Neutrophil (primary cell): ENCODE measurements around the gene DEDD2.

Source experiments
- H3K27ac ChIP-seq: fragments of 200-600 bp; sonication (generic); 2 replicates; pipeline ENCODE4 v1.5.1; 2016; ENCODE audit warnings: mild to moderate bottlenecking, moderate library complexity
- H3K27me3 ChIP-seq: fragments of 200-600 bp; sonication (generic); 2 replicates; pipeline ENCODE4 v1.6.0; 2016; ENCODE audit warnings: mild to moderate bottlenecking
- H3K36me3 ChIP-seq: fragments of 200-600 bp; sonication (generic); 2 replicates; pipeline ENCODE4 v1.5.1; 2017
- H3K4me1 ChIP-seq, 2 experiments: fragments of 200-600 bp in 1 of 2; sonication (generic) in 1 of 2; 1 replicate in 1 of 2; 2 replicates in 1 of 2; pipeline versions ENCODE4 v1.5.1 to v1.6.1; 2013 to 2016; ENCODE audit warnings: low read depth in 1 of 2, low read length in 1 of 2, mild to moderate bottlenecking in 1 of 2, moderate library complexity in 1 of 2; ENCODE audit not compliant: control insufficient read depth in 1 of 2, insufficient read depth in 1 of 2
- H3K4me3 ChIP-seq, 2 experiments: fragments of 200-600 bp in 1 of 2; sonication (generic) in 1 of 2; 1 replicate in 1 of 2; 2 replicates in 1 of 2; pipeline ENCODE4 v1.5.1; 2013 to 2016; ENCODE audit warnings: low read depth in 1 of 2, low read length in 1 of 2, mild to moderate bottlenecking in 1 of 2, moderate library complexity in 1 of 2
- H3K9me3 ChIP-seq: fragments of 200-600 bp; sonication (generic); 2 replicates; pipeline ENCODE4 v1.5.1; 2016
- CTCF ChIP-seq: fragments of 200-600 bp; sonication (generic); IDR thresholded peaks from 2 replicates; pipeline ENCODE4 v1.5.1; 2016; ENCODE audit warnings: antibody characterized with exemption

DEDD2 gene

GRCh38 chr19:42172261-42172660, 45.2 kb downstream of the DEDD2 start:
- TF ChIP-seq CTCF = no peak
- Histone ChIP-seq H3K27me3 (peaks cover 49% of the 10 kb centered on the region), H3K9me3 (no peaks in the 10 kb centered on the region), H3K27ac (no peak overlapping the region), H3K4me1 (peaks cover 14 to 17% of the 10 kb centered on the region in 2 experiments), H3K36me3 (no peaks in the 10 kb centered on the region), H3K4me3 (no peak overlapping the region)

GRCh38 chr19:42170715-42171114, 46.8 kb downstream of the DEDD2 start:
- peaks cover 40% of the 10 kb centered on the region for H3K27me3 ChIP-seq
- TF ChIP-seq CTCF = no peak

GRCh38 chr19:42169486-42170413, 47.7 kb downstream of the DEDD2 start:
- Histone ChIP-seq H3K27ac (no peak overlapping the region), H3K36me3 (no peaks in the 10 kb centered on the region), H3K4me1 (peaks cover 0 to 3% of the 10 kb centered on the region in 2 experiments), H3K4me3 (no peak overlapping the region), H3K9me3 (no peaks in the 10 kb centered on the region), H3K27me3 (peaks cover 33% of the 10 kb centered on the region)
- TF ChIP-seq CTCF = no peak

More at GRCh38 chr19:42170715-42171114, 46.8 kb downstream of the DEDD2 start:
- Histone ChIP-seq H3K36me3 (no peaks in the 10 kb centered on the region), H3K4me3 (no peak overlapping the region), H3K9me3 (no peaks in the 10 kb centered on the region), H3K4me1 (peaks cover 2 to 6% of the 10 kb centered on the region in 2 experiments), H3K27ac (no peak overlapping the region)

- no peak overlapping the region for H3K4me3 ChIP-seq
- H3K36me3 ChIP-seq = no peaks in the 10 kb centered on the region
- H3K27ac ChIP-seq = no peak overlapping the region
- no peak for TF ChIP-seq CTCF
- H3K9me3 ChIP-seq = no peaks in the 10 kb centered on the region
- peaks cover 22% of the 10 kb centered on the region for H3K27me3 ChIP-seq
- peaks cover 0 to 3% of the 10 kb centered on the region in 2 experiments for H3K4me1 ChIP-seq
These were observed 49.3 kb downstream of the DEDD2 start for GRCh38 chr19:42168206-42168605.

- H3K4me3 ChIP-seq = no peak overlapping the region
- no peak for TF ChIP-seq CTCF
- H3K36me3 ChIP-seq = no peaks in the 10 kb centered on the region
- no peaks in the 10 kb centered on the region for H3K9me3 ChIP-seq
- peaks cover 38% of the 10 kb centered on the region for H3K27me3 ChIP-seq
- no peak overlapping the region for H3K27ac ChIP-seq
- H3K4me1 ChIP-seq = peaks cover 0 to 3% of the 10 kb centered on the region in 2 experiments
These were observed 51.2 kb downstream of the DEDD2 start for GRCh38 chr19:42166316-42166715.
